B cell (primary cell): ENCODE results near the gene EIF5.

Experiments used
- CTCF ChIP-seq: fragments of 200-600 bp; IDR thresholded peaks from one replicate; pipeline ENCODE4 v1.8.0; 2022; ENCODE audit warnings: antibody characterized with exemption, mild to moderate bottlenecking
- EZH2 ChIP-seq: IDR thresholded peaks from 2 replicates; pipeline ENCODE4 v1.6.1; 2012; ENCODE audit warnings: borderline replicate concordance, low read depth, mild to moderate bottlenecking, moderate library complexity, low read length; ENCODE audit not compliant: insufficient read depth, poor library complexity, severe bottlenecking

DNA sequence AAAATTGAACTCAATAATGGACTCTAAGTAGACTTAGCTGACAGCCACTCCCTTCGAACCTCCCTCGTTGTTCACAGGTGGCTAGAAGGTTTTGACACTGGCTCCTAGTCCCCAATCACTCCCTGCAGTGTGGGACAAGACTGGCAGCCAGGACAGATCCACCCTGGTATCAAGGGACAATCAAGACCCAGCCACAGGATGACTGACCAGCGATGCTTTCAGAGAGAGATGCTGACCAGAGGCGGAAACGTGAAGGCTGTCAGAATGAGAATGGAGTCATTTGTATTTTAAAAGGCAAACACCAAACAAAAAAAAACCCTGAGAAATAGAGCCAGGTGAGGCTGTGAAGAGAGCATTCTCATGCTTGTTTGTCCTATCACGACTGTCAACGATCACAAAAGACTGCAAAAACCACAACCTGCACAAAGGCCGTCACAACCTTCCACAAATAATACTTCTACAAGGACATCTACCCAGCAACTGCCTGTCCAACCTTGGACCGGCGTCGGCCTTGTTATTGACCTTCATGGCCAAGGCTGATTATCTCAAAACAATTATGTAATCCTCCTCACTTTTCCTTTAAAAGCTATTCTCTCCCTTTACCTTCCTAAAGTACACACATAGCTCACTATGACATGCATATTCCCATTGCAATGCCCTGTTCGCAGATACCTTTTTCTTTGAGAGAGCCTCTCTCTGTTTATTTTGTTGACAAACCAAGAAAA is 13.2 kb downstream of the EIF5 start:
- TF ChIP-seq CTCF (no peak), EZH2 (no peak)
